ENCODE measurements around the gene ADIPOR2.

GRCh38 chr12:1823237-1823636, 132.4 kb downstream of the ADIPOR2 start:
- TF ChIP-seq, protein P1, sequence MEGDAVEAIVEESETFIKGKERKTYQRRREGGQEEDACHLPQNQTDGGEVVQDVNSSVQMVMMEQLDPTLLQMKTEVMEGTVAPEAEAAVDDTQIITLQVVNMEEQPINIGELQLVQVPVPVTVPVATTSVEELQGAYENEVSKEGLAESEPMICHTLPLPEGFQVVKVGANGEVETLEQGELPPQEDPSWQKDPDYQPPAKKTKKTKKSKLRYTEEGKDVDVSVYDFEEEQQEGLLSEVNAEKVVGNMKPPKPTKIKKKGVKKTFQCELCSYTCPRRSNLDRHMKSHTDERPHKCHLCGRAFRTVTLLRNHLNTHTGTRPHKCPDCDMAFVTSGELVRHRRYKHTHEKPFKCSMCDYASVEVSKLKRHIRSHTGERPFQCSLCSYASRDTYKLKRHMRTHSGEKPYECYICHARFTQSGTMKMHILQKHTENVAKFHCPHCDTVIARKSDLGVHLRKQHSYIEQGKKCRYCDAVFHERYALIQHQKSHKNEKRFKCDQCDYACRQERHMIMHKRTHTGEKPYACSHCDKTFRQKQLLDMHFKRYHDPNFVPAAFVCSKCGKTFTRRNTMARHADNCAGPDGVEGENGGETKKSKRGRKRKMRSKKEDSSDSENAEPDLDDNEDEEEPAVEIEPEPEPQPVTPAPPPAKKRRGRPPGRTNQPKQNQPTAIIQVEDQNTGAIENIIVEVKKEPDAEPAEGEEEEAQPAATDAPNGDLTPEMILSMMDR (IDR thresholded peaks at IDR 0.05; ENCODE audit: borderline replicate concordance, extremely low read depth, low read length, poor library complexity, severe bottlenecking), result no peak
- no peak for TF ChIP-seq EZH2 (IDR thresholded peaks at IDR 0.05; ENCODE audit: borderline replicate concordance, low read depth, low read length, severe bottlenecking)

All from DND-41 (cell line).